ENCODE measurements around the gene PELI2.

Gene PELI2

GRCh38 chr14:56262530-56262929, 144.3 kb downstream of the PELI2 start:
- no peak for DNase-seq

GRCh38 chr14:56268039-56268438, 149.8 kb downstream of the PELI2 start:
- peak; percentile 28 for DNase-seq

- peak; percentile 16 for DNase-seq
Measured at GRCh38 chr14:56268673-56269072, 150.5 kb downstream of the PELI2 start.

- DNase-seq: no peak
Measured at GRCh38 chr14:56270921-56271320, 152.7 kb downstream of the PELI2 start.

- peak; percentile 28 for DNase-seq
Measured at GRCh38 chr14:56271970-56272369, 153.8 kb downstream of the PELI2 start.

- DNase-seq: peak; percentile 6
Measured at GRCh38 chr14:56273155-56273554, 154.9 kb downstream of the PELI2 start.

GRCh38 chr14:56273951-56274350, 155.7 kb downstream of the PELI2 start:
- no peak for DNase-seq

GRCh38 chr14:56274556-56274955, 156.3 kb downstream of the PELI2 start:
- DNase-seq: no peak

- no peak for DNase-seq
Measured at GRCh38 chr14:56276108-56276507, 157.9 kb downstream of the PELI2 start.

- DNase-seq: no peak
Measured at GRCh38 chr14:56278383-56278782, 160.2 kb downstream of the PELI2 start.

- DNase-seq: no peak
Measured at GRCh38 chr14:56280843-56281242, 162.6 kb downstream of the PELI2 start.

GRCh38 chr14:56282179-56282578, 164.0 kb downstream of the PELI2 start:
- DNase-seq: no peak

- DNase-seq: no peak
Measured at GRCh38 chr14:56284641-56285040, 166.4 kb downstream of the PELI2 start.

GRCh38 chr14:56289155-56289554, 170.9 kb downstream of the PELI2 start:
- no peak for DNase-seq

GRCh38 chr14:56290195-56290594, 172.0 kb downstream of the PELI2 start:
- DNase-seq: no peak

GRCh38 chr14:56292970-56293369, 174.8 kb downstream of the PELI2 start:
- DNase-seq: no peak

GRCh38 chr14:56293506-56293905, 175.3 kb downstream of the PELI2 start:
- DNase-seq: no peak

- DNase-seq: no peak
Measured at GRCh38 chr14:56294128-56294527, 175.9 kb downstream of the PELI2 start.

GRCh38 chr14:56295743-56296142, 177.5 kb downstream of the PELI2 start:
- no peak for DNase-seq

GRCh38 chr14:56297449-56297848, 179.2 kb downstream of the PELI2 start:
- DNase-seq: no peak

- DNase-seq: no peak
Measured at GRCh38 chr14:56299306-56299984, 181.2 kb downstream of the PELI2 start.

- DNase-seq: no peak
Measured at GRCh38 chr14:56300495-56300894, 182.3 kb downstream of the PELI2 start.

GRCh38 chr14:56304456-56304855, 186.2 kb downstream of the PELI2 start:
- DNase-seq: no peak

GRCh38 chr14:56309198-56309597, 191.0 kb downstream of the PELI2 start:
- no peak for DNase-seq

GRCh38 chr14:56310643-56311042, 192.4 kb downstream of the PELI2 start:
- no peak for DNase-seq

All from HCEC 1CT (cell line).